WTC11 (cell line): ENCODE results near the gene HELZ.

ENCODE experiments used
- MXD4 ChIP-seq: fragments of 250-450 bp; sonication (Bioruptor Pico); IDR thresholded peaks from 2 replicates; pipeline ENCODE4 v1.8.0; 2021; ENCODE audit warnings: mild to moderate bottlenecking, moderate library complexity, borderline replicate concordance
- SP1 ChIP-seq: sonication (generic); formaldehyde crosslinking; conservative IDR thresholded peaks from 2 replicates; pipeline ENCODE4 v1.8.1; 2022; ENCODE audit warnings: missing genetic modification reagents
- TP53 ChIP-seq: sonication (generic); formaldehyde crosslinking; IDR thresholded peaks from 2 replicates; pipeline ENCODE4 v1.8.1; 2023; ENCODE audit warnings: mild to moderate bottlenecking, missing genetic modification reagents
- ZNF232 ChIP-seq: sonication (generic); formaldehyde crosslinking; IDR thresholded peaks from 2 replicates; pipeline ENCODE4 v1.8.0; 2022; ENCODE audit warnings: mild to moderate bottlenecking, missing genetic modification reagents
- TF ChIP-seq, protein P1 (sequence below): sonication (generic); formaldehyde crosslinking; IDR thresholded peaks from 2 replicates; pipeline ENCODE4 v1.8.1; 2023; ENCODE audit warnings: mild to moderate bottlenecking, missing genetic modification reagents, moderate library complexity
- TF ChIP-seq, protein P2 (sequence below): fragments of 200-600 bp; IDR thresholded peaks from 2 replicates; pipeline ENCODE4 v1.8.0; 2022; ENCODE audit warnings: antibody characterized with exemption
- TF ChIP-seq, protein P3 (sequence below): sonication (generic); formaldehyde crosslinking; IDR thresholded peaks from 2 replicates; pipeline ENCODE4 v1.8.1; 2022; ENCODE audit warnings: mild to moderate bottlenecking, missing genetic modification reagents, moderate library complexity, borderline replicate concordance
- TF ChIP-seq, protein P4 (sequence below): sonication (generic); formaldehyde crosslinking; IDR thresholded peaks from 2 replicates; pipeline ENCODE4 v1.8.1; 2023; ENCODE audit warnings: mild to moderate bottlenecking, missing genetic modification reagents
- TF ChIP-seq, protein P5 (sequence below): sonication (generic); formaldehyde crosslinking; IDR thresholded peaks from 2 replicates; pipeline ENCODE4 v1.8.0; 2022; ENCODE audit warnings: mild to moderate bottlenecking, missing genetic modification reagents
- TF ChIP-seq, protein P6 (sequence below): sonication (generic); formaldehyde crosslinking; IDR thresholded peaks from 2 replicates; pipeline ENCODE4 v1.8.1; 2023; ENCODE audit warnings: mild to moderate bottlenecking, moderate library complexity, missing genetic modification reagents

DNA sequence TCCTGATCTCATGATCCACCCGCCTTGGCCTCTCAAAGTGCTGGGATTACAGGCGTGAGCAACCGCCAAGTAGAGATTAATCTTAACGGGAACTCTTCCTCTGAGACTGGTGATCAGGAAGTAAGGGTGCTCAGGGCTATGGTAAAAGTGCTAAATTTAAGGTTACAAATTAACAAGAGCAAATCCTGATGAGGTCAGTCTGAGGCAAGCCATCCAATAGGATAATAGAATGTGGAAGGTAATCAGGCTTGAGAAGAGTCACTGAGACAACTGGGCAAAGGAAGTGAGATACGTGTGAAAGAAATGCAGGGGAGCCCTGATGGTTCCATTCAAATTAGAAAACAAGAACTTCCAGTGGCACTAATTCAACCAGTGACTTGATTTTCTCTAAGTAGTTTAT, 131.5 kb downstream of the HELZ start:
- TF ChIP-seq ZNF232 (CRISPR knock-in tag) (no peak), MXD4 (CRISPR knock-in tag) (no peak), SP1 (no peak), TP53 (no peak)
- TF ChIP-seq, protein P1, sequence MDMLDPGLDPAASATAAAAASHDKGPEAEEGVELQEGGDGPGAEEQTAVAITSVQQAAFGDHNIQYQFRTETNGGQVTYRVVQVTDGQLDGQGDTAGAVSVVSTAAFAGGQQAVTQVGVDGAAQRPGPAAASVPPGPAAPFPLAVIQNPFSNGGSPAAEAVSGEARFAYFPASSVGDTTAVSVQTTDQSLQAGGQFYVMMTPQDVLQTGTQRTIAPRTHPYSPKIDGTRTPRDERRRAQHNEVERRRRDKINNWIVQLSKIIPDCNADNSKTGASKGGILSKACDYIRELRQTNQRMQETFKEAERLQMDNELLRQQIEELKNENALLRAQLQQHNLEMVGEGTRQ (CRISPR knock-in tag): no peak
- TF ChIP-seq, protein P2, sequence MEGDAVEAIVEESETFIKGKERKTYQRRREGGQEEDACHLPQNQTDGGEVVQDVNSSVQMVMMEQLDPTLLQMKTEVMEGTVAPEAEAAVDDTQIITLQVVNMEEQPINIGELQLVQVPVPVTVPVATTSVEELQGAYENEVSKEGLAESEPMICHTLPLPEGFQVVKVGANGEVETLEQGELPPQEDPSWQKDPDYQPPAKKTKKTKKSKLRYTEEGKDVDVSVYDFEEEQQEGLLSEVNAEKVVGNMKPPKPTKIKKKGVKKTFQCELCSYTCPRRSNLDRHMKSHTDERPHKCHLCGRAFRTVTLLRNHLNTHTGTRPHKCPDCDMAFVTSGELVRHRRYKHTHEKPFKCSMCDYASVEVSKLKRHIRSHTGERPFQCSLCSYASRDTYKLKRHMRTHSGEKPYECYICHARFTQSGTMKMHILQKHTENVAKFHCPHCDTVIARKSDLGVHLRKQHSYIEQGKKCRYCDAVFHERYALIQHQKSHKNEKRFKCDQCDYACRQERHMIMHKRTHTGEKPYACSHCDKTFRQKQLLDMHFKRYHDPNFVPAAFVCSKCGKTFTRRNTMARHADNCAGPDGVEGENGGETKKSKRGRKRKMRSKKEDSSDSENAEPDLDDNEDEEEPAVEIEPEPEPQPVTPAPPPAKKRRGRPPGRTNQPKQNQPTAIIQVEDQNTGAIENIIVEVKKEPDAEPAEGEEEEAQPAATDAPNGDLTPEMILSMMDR: no peak
- TF ChIP-seq, protein P3, sequence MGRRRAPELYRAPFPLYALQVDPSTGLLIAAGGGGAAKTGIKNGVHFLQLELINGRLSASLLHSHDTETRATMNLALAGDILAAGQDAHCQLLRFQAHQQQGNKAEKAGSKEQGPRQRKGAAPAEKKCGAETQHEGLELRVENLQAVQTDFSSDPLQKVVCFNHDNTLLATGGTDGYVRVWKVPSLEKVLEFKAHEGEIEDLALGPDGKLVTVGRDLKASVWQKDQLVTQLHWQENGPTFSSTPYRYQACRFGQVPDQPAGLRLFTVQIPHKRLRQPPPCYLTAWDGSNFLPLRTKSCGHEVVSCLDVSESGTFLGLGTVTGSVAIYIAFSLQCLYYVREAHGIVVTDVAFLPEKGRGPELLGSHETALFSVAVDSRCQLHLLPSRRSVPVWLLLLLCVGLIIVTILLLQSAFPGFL: no peak
- TF ChIP-seq, protein P4, sequence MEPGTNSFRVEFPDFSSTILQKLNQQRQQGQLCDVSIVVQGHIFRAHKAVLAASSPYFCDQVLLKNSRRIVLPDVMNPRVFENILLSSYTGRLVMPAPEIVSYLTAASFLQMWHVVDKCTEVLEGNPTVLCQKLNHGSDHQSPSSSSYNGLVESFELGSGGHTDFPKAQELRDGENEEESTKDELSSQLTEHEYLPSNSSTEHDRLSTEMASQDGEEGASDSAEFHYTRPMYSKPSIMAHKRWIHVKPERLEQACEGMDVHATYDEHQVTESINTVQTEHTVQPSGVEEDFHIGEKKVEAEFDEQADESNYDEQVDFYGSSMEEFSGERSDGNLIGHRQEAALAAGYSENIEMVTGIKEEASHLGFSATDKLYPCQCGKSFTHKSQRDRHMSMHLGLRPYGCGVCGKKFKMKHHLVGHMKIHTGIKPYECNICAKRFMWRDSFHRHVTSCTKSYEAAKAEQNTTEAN: no peak
- TF ChIP-seq, protein P5, sequence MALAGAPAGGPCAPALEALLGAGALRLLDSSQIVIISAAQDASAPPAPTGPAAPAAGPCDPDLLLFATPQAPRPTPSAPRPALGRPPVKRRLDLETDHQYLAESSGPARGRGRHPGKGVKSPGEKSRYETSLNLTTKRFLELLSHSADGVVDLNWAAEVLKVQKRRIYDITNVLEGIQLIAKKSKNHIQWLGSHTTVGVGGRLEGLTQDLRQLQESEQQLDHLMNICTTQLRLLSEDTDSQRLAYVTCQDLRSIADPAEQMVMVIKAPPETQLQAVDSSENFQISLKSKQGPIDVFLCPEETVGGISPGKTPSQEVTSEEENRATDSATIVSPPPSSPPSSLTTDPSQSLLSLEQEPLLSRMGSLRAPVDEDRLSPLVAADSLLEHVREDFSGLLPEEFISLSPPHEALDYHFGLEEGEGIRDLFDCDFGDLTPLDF (CRISPR knock-in tag): no peak
- TF ChIP-seq, protein P6, sequence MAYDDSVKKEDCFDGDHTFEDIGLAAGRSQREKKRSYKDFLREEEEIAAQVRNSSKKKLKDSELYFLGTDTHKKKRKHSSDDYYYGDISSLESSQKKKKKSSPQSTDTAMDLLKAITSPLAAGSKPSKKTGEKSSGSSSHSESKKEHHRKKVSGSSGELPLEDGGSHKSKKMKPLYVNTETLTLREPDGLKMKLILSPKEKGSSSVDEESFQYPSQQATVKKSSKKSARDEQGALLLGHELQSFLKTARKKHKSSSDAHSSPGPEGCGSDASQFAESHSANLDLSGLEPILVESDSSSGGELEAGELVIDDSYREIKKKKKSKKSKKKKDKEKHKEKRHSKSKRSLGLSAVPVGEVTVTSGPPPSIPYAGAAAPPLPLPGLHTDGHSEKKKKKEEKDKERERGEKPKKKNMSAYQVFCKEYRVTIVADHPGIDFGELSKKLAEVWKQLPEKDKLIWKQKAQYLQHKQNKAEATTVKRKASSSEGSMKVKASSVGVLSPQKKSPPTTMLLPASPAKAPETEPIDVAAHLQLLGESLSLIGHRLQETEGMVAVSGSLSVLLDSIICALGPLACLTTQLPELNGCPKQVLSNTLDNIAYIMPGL (CRISPR knock-in tag): no peak
